Central memory CD8-positive, alpha-beta T cell (primary cell): Measurements from ENCODE around the gene MYH11.
"Not testable (repeated sequence)": the region's sequence is repeated elsewhere in the genome, so short reads cannot be mapped to it uniquely, and the experiment has no call there.

Experiments
- ATAC-seq: fragments of 150-1000 bp; cut with Tn5 transposase; replicated peaks from 2 replicates; pipeline ENCODE4 v1.10.0; 2022; ENCODE audit warnings: mild to moderate bottlenecking, moderate FRiP score, moderate number of reproducible peaks; ENCODE audit not compliant: poor library complexity, severe bottlenecking; ENCODE audit errors: extremely low read depth
- DNase-seq, 2 donors: peaks; one replicate each; pipeline ENCODE4 v3.0.0; 2021; ENCODE audit warnings: low spot score in 2 of 2
- H3K27ac Mint-ChIP-seq: one replicate; pipeline ENCODE4 v1.8.0; 2022; ENCODE audit warnings: low read depth, mild to moderate bottlenecking, moderate library complexity, mixed read lengths
- H3K27me3 Mint-ChIP-seq: one replicate; pipeline ENCODE4 v1.8.0; 2022; ENCODE audit warnings: mixed read lengths
- H3K36me3 Mint-ChIP-seq: one replicate; pipeline ENCODE4 v1.8.0; 2022; ENCODE audit warnings: mild to moderate bottlenecking, moderate library complexity, mixed read lengths; ENCODE audit not compliant: insufficient read depth
- H3K4me1 Mint-ChIP-seq: one replicate; pipeline ENCODE4 v1.8.0; 2022; ENCODE audit warnings: mixed read lengths
- H3K4me3 Mint-ChIP-seq: one replicate; pipeline ENCODE4 v1.8.0; 2022; ENCODE audit warnings: mild to moderate bottlenecking, moderate library complexity, mixed read lengths
- H3K9me3 Mint-ChIP-seq: one replicate; pipeline ENCODE4 v1.8.0; 2022; ENCODE audit warnings: mixed read lengths

The MYH11 gene

DNA sequence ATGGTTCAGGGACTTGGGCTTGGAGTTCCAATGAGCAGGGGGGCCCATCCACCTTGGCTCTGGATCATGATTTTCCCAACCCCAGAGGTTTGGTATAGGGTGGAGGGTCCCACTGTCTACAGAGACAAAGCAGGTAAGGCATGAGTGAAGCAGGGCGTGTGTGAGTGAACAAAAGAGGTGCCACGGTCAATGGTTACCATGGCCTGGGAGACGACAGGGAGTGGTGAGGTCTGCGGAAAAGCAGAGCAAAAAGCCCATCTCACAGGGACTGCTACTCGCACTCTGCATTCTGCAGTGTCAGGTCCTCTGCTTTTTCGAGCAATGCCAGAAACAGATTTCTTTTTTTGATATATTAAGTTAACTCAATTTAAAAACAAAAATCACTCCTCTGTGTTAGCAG lies 24.6 kb downstream of the MYH11 start:
- ATAC-seq (no peak), DNase-seq (no peak)
- Mint-ChIP-seq H3K36me3 (peaks cover 2% of the 10 kb centered on the region), H3K27ac (no peak overlapping the region), H3K4me3 (no peak overlapping the region), H3K27me3 (no peaks in the 10 kb centered on the region), H3K9me3 (no peaks in the 10 kb centered on the region), H3K4me1 (no peaks in the 10 kb centered on the region)

DNA sequence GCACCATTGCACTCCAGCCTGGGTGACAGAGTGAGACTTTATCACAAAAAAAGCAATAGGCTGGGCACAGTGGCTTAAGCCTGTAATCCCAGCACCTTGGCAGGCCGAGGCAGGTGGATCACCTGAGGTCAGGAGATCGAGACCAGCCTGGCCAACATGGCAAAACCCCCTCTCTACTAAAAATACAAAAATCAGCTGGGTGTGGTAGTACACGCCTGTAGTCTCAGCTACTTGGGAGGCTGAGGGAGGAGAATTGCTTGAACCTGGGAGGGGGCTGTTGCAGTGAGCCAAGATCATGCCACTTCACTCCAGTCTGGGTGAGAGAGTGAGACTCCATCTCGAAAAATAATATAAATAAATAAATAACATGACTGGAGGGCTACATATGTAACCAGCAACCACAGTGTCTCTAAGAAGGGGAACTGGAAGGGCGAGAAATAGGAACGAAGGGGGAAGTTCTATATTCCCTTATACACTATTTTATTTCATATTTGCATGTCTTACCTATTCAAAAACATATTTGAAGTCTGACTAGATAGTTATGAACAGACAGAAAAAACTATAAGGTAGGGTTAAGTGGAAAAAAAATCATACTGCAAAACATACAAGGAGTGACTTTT lies 25.9 kb downstream of the MYH11 start:
- H3K4me3 Mint-ChIP-seq: no peak overlapping the region
- ATAC-seq (no peak), DNase-seq (no peak)
- H3K27me3 Mint-ChIP-seq: no peaks in the 10 kb centered on the region
- no peak overlapping the region for H3K27ac Mint-ChIP-seq
- no peaks in the 10 kb centered on the region for H3K9me3 Mint-ChIP-seq
- H3K4me1 Mint-ChIP-seq: no peaks in the 10 kb centered on the region
- peaks cover 2% of the 10 kb centered on the region for H3K36me3 Mint-ChIP-seq

DNA sequence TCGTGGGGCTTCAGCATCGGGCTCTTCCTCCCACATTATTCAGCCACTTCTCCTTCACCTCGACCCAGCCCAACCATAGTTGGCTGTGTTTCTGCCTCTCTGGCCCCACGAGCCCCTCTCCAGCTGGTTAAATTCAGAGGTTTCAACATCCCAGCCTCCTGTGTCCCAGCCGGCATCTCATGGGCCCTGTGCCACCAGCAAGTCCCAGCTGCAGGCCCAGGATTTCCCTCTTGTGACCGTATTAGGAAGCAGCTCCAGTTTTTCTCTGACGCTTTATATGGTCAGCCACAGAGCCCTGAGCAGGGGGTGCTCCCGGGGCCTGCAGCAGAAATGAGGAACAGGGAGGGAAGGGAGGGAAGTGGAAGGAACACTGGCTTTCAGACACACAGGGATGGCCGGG lies 27.4 kb downstream of the MYH11 start:
- H3K27me3 Mint-ChIP-seq: peaks cover 6% of the 10 kb centered on the region
- H3K36me3 Mint-ChIP-seq: peaks cover 2% of the 10 kb centered on the region
- H3K27ac Mint-ChIP-seq: no peak overlapping the region
- DNase-seq (no peak), ATAC-seq (no peak)
- no peaks in the 10 kb centered on the region for H3K9me3 Mint-ChIP-seq
- no peak overlapping the region for H3K4me3 Mint-ChIP-seq
- no peaks in the 10 kb centered on the region for H3K4me1 Mint-ChIP-seq

DNA sequence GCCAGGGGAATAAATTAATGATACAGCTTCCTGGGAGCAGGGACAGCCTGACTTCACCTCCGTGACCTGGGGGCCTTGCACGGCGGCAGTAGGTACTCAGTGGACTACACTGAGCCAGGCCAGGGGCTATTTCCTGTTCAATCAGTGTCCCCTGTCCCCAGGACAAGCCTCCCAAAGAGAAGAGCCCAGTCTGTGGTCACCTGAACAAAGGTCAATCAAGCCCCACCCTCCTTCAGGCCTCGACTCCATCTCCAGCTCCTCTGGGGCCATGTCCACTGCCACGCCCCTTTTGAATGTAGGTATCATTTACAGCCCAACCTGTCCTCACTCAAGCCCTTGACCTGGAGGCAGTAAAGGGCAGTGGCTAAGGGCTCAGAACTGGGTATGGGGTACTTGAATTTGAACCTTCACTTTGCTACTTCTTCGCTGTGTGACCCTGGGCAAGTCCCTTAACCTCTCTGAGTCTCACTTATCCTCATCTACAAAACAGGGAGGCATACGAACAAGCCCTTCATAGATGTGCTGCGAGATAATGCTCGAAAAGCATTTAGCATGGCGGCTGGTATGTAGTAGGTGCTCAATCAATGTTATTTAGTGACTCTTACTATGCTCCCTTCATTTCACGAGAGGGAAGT lies 29.0 kb downstream of the MYH11 start:
- H3K27me3 Mint-ChIP-seq: peaks cover 22% of the 10 kb centered on the region

DNA sequence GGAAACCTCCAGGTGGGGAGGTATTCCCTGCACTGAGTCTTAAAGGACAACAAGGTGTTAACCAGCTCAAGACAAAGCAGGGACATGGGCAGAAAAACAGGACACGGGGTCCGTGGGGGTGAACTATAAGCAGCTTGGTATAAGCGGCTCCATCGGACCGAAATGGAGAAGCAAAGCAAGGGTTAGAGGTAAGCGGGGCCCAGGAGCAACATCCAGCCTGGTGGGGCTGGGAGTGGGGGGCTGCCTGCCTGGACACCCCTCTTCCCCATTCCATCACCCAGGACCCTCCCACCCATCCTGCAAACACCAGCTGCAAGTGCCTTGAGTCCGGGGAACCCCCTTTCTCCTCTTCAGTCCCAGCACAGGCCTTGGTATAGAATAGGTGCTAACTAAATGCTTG lies 29.5 kb downstream of the MYH11 start:
- H3K4me1 Mint-ChIP-seq: no peaks in the 10 kb centered on the region

More for the DNA sequence above, 29.0 kb downstream of the MYH11 start:
- Mint-ChIP-seq H3K36me3 (peaks cover 2% of the 10 kb centered on the region), H3K9me3 (no peaks in the 10 kb centered on the region), H3K4me1 (no peaks in the 10 kb centered on the region), H3K4me3 (no peak overlapping the region), H3K27ac (no peak overlapping the region)
- ATAC-seq (no peak), DNase-seq (no peak)

DNA sequence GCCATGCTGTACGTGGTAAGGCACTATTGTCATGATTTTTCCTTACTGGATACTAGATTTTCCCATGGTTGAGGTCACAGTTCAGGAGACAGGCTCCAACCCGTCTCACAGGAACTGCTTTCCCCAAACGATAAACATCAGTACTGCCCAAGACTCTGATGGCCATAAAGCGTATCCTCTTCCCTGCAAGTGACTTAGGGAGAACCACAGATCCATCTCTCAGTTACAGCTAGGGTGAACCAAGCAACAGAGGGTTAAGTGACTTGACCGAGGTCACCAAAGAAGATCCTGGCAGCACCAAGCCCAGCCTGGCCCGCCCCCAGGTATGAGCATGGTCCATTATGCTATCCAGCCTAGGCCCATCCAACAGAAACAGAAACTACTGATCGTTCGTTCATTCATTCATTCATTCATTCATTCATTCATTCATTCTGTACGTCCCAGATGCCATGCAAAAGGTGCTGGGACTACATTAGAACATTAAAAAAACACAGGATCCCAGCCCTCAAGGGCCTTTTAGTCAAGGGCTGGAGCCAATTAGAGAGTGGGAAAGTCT lies 31.0 kb downstream of the MYH11 start:
- Mint-ChIP-seq H3K4me3 (no peak overlapping the region), H3K9me3 (no peaks in the 10 kb centered on the region), H3K27ac (no peak overlapping the region), H3K4me1 (no peaks in the 10 kb centered on the region), H3K36me3 (peaks cover 2% of the 10 kb centered on the region), H3K27me3 (peaks cover 23% of the 10 kb centered on the region)
- DNase-seq (no peak), ATAC-seq (no peak)

More for the DNA sequence above, 29.5 kb downstream of the MYH11 start:
- H3K4me3 Mint-ChIP-seq: no peak overlapping the region
- H3K27ac Mint-ChIP-seq: no peak overlapping the region
- peaks cover 2% of the 10 kb centered on the region for H3K36me3 Mint-ChIP-seq
- H3K27me3 Mint-ChIP-seq: peaks cover 23% of the 10 kb centered on the region
- DNase-seq: no peak
- H3K9me3 Mint-ChIP-seq: no peaks in the 10 kb centered on the region
- no peak for ATAC-seq

DNA sequence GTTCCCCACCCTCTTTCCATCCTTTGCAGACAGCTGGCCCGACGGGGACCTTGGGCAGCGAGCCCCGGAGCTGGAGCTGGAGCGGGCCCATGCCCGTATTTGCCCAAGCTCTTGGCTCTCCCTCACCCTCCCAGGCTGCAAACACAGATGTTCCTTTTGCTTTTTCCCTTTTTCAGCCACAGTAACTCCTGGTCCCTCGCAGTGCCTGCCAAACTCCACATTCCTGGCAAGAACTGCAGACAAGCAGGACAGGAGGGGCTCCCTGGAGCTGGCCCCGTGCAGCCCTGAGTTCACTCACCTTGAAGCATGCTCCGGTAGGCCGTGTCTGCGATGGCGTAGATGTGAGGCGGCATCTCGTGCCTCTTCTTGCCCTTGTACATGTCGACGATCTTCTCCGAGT lies 33.9 kb downstream of the MYH11 start:
- no peaks in the 10 kb centered on the region for H3K36me3 Mint-ChIP-seq
- ATAC-seq (no peak), DNase-seq (no peak)
- H3K9me3 Mint-ChIP-seq: no peaks in the 10 kb centered on the region
- no peak overlapping the region for H3K27ac Mint-ChIP-seq
- no peaks in the 10 kb centered on the region for H3K4me1 Mint-ChIP-seq
- H3K4me3 Mint-ChIP-seq: no peak overlapping the region
- H3K27me3 Mint-ChIP-seq: peaks cover 23% of the 10 kb centered on the region

DNA sequence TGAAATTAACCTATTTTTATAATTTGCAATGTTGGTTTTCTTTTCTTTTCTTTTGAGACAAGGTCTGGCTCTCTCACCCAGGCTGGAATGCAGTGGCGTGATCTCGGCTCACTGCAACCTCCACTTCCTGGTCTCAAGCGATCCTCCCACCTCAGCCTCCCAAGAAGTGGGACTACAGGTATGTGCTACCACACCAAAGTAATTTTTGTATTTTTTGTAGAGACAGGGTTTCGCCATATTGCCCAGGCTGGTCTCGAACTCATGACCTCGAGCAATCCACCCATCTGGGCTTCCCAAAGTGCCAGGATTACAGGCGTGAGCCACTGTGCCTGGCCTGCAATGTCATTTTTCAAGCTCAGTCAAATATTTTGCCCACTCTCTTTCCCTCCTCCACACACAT lies 36.0 kb downstream of the MYH11 start:
- no peaks in the 10 kb centered on the region for H3K4me1 Mint-ChIP-seq
- peaks cover 6% of the 10 kb centered on the region for H3K9me3 Mint-ChIP-seq
- ATAC-seq (no peak), DNase-seq (no peak)
- H3K36me3 Mint-ChIP-seq: no peaks in the 10 kb centered on the region
- H3K4me3 Mint-ChIP-seq: no peak overlapping the region
- peaks cover 34% of the 10 kb centered on the region for H3K27me3 Mint-ChIP-seq
- H3K27ac Mint-ChIP-seq: no peak overlapping the region

DNA sequence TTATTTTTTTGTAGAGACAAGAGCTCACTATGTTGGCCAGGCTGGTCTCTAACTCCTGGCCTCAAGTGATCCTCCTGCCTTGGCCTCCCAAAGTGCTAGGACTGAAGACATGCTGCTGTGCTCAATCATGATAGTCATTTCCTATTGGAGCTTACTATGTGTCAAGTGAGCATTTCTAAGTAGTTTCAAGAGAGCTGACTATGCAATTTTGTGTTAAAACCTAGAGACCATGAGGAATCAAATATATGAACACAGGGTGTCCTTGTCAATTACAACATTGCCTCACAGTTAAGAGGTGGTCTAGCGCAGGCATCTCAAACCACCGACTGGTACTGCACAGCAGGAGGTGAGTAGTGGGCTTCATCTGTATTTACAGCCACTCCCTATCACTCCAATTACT lies 37.8 kb downstream of the MYH11 start:
- Mint-ChIP-seq H3K9me3 (peaks cover 13% of the 10 kb centered on the region), H3K27me3 (peaks cover 41% of the 10 kb centered on the region), H3K4me1 (no peaks in the 10 kb centered on the region), H3K27ac (no peak overlapping the region), H3K4me3 (no peak overlapping the region), H3K36me3 (no peaks in the 10 kb centered on the region)
- ATAC-seq (no peak), DNase-seq (no peak)

DNA sequence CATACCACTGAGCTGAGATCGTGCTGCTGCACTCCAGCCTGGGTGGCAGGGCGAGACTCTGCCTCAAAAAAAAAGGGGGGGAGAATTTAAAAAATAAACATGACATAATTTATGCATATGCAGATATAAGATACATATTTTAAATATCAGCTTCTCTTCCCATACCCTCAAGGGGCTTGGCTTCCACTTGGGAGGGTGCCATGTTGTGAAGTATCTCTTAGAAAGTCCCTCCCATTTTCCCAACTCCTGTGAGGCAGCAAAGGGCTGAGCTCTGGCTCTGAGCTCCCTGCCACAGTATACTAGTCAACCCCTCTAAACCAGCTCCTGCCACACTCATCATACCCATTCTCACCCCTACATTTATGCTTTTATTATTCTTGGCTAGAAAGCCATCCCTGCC lies 39.4 kb downstream of the MYH11 start:
- Mint-ChIP-seq H3K27ac (no peak overlapping the region), H3K4me1 (no peaks in the 10 kb centered on the region), H3K9me3 (peaks cover 13% of the 10 kb centered on the region), H3K27me3 (peaks cover 28% of the 10 kb centered on the region), H3K4me3 (no peak overlapping the region), H3K36me3 (no peaks in the 10 kb centered on the region)
- ATAC-seq (no peak), DNase-seq (no peak)

DNA sequence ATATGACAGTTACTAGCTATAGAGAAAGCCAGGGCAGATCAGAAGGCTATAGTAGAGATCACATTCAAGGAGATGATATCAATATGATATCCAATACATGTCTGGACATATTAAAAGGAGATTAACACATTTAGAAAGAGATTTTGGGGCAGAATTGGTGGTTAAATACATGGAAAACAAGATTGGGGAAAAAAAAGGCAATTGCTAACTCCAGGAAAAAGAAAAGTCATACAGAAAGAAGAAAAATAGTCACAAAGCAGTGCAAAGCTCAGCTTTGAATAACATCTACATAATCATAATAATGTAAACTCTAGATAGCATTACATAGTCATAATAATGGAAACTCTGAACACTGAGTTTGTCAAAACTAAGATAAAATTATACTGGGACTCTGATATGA lies 40.6 kb downstream of the MYH11 start:
- DNase-seq (no peak), ATAC-seq (no peak)
- peaks cover 13% of the 10 kb centered on the region for H3K9me3 Mint-ChIP-seq
- H3K27me3 Mint-ChIP-seq: peaks cover 38% of the 10 kb centered on the region
- no peak overlapping the region for H3K4me3 Mint-ChIP-seq
- H3K36me3 Mint-ChIP-seq: no peaks in the 10 kb centered on the region
- H3K27ac Mint-ChIP-seq: no peak overlapping the region
- H3K4me1 Mint-ChIP-seq: no peaks in the 10 kb centered on the region

DNA sequence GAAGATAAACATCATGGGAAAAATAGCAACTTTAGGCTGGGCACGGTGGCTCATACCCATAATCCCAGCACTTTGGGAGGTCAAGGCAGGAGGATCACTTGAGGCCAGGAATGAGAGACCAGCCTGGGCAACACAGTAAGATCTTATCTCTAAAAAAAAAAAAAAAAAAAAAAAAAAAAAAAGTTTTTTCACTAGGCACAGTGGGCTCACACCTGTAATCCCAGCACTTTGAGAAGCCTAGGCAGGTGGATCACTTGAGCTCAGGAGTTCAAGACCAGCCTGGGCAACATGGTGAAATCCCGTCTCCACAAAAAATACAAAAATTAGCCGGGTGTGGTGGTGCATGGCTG lies 44.5 kb downstream of the MYH11 start:
- not testable (repeated sequence) for DNase-seq, H3K36me3 Mint-ChIP-seq, H3K4me3 Mint-ChIP-seq, H3K27ac Mint-ChIP-seq, ATAC-seq, H3K4me1 Mint-ChIP-seq
- Mint-ChIP-seq H3K27me3 (peaks cover 70% of the 10 kb centered on the region), H3K9me3 (peaks cover 13% of the 10 kb centered on the region)
